IPS-NIHi11 (cell line): ENCODE measurements around the gene LYSMD3.

Experiments used
- DNase-seq: peaks from one replicate; pipeline ENCODE4 v3.0.0; 2012; ENCODE audit warnings: mixed read lengths, low spot score

LYSMD3 gene

DNA sequence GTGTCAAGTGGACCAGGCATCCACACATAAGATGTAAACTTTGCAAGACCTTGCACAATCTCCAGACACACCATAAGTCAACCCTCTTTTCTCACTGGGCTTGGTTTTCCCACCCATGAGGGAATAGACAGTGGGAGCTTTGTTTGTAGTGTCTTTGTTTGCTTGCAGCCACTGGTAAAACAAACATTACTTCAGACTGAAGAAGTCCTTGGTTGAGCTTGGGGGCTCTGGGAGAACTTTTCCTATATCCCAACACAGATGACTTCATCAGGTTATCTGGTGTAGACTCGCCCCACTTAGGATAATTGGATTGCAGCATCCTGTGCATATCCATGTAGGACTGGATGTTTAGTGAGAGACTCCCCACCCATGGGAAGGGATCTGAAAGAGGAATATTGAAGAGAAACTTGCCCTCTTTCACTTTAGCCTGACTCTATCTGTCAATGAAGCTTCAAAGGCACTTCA lies 17.7 kb upstream of the LYSMD3 start:
- no peak for DNase-seq

DNA sequence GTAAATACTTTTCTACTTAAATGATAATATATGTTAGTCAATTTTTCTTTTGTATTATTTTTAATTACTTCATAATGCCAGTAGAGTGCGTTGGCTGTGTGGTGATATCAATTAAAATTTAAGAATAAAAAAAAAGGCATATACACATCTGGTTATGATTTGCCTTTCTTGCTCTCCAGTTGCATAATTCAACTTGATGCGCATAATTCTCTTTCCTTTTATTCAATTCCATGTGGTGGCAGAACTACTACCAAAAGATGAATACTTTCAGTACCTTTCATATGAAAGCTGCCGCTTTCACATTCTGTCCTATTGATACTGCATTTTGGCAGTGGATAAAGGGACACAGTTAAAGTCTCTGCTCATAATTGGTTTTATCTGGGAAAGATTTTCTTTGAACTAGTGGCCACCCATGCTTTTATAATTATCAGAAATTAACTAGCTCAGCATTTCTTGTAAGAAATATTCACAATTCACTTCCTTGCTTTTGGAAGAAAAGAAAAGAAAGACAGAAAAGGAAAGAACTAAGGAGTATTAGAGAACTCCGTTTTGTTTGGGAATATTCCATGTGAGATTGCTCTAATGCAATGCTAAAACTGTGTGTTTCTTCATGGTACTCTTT lies 16.9 kb upstream of the LYSMD3 start:
- DNase-seq: no peak

DNA sequence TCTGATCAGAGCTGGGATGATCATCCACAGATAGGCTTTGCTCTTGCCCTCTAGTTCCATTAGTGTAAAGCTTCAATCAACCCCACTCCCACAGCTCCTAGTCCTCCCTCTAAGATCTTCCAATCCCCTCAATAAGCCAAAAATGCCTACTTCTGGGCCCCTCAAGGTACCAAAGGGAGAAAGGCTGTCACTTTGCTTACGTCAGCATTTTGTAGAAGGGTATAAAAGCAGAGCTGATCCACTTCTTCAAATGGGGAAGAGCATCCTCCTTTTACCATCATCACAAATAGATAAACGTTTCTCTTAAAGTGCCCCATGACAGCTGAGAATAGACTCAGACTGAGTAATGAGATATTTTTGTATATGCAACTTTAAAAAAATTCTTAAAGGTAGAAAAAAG lies 16.1 kb upstream of the LYSMD3 start:
- DNase-seq: no peak

DNA sequence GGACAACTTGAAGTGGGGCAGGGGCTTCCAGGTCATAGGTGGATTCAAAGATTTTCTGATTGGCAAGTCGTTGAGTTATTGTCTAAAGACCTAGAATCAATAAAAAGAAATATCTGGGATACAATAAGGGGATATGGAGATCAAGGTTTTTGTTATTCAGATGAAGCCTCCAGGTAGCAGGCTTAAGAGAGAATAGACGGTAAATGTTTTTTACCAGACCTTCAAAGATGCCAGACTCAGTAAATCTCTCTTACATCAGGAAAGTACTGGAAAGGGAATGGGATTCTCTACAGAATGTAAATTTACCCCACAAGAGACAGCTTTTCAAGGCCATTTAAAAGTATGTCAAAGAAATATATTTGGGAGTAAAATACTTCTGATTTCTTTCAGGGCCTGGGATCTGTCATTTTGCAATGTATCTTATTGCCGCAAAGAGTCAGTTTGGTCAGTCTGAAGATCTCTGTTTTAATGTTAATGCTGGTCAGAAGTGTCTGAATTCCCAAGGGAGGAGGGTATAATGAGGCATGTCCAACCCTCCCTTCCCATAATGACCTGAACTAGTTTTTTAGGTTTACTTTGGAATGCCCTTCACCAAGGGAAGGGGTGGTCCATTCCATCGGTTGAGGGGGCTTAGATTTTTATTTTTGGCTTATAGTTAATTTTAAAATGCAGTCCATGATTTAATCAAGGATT lies 13.6 kb upstream of the LYSMD3 start:
- no peak for DNase-seq

DNA sequence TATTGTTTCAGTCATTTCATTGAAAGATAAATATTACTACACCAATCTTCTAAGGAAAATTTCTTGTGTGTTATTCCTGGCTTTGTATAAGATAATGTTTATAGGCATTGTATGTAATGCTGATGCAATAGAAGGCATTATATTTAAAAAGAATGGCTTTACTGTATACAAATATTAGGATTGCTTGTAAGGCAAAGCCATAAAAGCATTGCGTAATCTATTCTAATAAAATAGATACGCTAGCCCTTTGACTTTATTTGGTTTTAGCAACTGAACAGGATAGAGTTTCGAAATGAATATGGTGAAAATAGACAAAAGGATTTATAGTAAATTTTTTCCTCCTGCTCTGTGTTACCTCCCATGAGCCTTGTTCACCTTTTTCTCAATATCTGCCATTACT lies 5.5 kb upstream of the LYSMD3 start:
- DNase-seq: no peak

DNA sequence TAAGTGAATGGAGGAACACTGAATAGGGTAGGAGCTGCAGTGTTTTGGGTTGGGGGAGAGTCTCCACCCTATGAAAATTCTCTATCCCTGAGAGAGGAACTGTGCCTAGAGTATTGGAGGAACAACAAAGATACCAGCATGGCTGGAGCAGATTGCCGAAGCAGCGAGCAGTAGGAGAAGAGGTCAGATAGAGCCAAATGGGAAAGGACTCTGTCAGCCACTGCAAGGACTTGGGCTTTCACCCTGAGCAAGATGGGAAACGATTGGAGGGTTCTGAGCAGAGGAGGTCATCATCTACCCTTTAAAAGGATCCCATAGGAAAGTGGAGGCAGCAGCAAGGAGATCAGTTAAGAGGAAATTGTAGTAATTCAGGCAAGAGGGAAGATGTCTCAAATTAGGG lies 4.4 kb upstream of the LYSMD3 start:
- no peak for DNase-seq

DNA sequence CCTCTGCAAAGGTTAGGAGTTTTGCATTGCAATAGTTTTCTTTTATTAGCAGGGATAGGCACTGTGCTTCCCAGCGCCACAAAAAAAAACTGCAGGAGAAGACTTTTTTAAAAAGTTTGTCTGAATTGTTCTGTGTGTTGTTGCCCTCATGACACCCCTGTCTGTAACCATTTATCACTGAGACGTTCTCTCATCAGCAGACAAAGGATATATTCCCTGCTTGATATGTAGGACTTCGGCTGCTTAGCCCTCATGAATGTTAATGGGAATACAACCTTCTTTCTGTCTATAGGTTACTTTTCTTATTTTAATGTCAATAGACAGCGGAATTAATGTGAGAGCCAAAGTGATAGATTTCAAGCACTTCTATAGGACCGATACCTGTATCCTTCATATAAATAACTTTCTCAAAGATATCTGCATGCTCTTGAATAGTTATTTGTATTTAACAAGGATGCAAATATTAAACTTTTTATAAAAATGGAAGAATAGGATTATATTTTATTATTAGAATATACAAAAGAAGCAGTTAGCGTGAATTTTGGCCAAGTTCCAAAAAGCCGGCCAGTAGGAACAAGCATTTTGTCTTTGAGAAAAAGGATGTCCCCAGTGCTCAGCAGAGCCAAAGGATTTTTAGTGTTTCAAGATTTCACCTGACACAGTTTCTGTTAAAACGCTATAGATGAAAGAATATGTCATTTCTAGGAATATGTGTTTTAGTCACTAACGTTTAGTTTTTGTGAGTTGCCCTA lies 1.5 kb upstream of the LYSMD3 start:
- DNase-seq: no peak

DNA sequence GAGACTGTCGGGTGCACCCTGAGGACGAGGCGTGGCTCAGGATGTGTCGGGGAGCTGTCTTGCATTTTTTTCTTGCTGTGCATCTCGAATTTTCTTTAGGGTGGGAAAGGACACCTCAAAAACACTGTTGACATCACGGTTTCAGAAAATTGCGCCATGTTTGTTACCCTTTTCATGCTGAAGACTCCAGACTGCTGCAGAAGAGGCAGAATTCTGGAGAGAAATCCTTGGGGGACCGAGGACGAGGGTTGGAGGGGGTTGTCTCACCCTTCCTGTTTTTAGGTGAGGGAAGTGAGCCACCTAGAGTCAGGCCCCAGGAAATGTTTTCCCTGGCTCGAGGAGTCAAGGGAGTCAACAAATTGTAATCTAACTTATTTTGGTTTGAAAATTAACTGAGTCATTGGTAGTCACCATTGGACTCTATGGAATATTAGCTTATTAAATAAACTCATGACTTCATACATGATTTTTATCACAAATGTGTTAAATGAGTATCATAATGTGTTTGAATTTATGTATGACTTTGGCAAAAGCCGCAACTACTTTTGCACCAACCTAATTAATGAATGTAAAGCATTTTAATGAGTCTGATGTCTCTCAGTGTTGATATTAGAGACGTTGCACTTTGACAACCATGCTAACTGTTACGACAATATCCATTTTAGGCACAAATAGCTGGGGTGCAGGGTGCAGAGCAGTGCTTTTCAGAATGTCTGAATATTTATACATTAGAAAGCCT lies 724 bp upstream of the LYSMD3 start:
- peak; percentile 78 for DNase-seq

DNA sequence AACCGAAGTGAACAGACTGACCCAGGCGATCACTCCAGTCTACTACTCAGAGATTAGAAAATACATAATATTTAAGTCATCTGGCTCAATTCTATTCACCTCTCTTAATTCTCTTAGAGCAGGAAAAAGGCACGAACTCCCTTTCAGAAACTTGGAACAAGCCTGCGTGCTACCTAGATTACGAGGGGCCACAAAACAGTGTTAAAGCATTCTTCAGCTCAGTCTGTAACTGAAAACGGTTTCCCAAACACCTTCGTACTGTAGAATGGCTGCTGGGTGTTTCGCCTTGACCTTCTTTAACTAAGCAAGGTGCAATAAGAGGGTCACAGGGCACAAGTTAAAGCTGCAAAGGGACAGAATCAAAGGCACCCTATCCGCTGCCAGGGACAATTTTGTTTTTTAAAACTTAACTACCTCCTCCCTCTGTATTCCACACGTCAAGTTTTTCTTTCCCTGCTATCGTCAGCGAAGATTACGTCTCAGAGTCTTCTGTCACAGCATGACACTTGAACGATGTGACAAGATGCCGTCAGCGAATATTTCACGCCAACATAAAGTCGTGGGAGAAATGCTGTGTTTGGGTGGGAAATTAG lies 687 bp downstream of the LYSMD3 start:
- DNase-seq: peak; percentile 14

DNA sequence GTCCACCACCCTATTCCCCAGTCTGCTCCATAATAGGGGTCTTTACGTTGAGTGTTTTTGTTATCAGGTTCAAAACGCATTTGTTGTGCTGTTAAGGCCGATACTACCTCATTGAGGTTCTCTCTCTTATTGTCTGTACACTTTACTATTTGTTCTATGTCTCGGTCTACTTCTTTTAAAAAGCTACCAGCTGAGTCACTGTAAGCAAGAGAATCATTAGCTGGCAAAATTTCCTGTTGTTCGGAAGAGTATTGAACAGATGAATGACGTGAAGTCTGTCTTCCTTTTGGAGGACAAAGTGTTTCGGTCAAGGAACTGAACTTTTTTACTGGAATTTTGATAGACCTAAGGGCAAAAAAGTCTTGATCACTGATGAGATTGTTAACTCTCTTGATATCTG lies 10.3 kb downstream of the LYSMD3 start:
- DNase-seq: no peak

DNA sequence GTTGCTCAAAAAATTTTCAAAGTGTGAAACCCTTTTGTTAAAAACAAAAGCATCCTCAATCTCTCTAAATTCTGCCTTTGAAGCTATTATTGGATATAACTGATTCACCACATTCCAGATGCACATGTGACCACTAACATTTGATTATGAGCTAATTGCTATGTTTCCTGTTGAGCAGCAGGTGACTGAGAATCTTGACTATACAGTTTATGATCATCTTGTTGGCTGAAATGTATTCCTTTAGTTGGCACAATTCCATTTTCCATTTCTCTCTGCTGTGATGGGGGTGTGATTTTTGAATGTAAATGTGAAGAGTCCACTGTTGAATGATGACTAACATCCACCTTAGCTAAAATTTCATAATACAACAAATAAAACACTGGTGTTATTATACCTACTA lies 10.7 kb downstream of the LYSMD3 start:
- no peak for DNase-seq

DNA sequence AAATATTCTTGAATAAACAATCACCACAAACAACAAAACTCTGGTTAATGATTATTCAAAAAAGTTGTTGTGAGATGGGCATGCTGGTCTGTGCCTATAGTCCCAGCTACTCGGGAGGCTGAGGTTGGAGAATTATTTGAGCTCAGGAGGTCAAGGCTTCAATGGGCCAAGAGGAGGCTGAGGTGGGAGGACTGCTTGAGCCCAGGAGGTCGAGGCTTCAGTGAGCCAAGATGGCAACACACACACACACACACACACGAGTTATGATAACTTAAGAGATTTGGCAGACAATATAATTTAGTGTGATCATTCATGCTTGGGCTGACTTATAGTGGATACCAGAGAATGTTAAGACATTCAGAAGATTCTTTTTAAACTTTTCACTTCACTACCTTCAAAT lies 14.9 kb downstream of the LYSMD3 start:
- no peak for DNase-seq

DNA sequence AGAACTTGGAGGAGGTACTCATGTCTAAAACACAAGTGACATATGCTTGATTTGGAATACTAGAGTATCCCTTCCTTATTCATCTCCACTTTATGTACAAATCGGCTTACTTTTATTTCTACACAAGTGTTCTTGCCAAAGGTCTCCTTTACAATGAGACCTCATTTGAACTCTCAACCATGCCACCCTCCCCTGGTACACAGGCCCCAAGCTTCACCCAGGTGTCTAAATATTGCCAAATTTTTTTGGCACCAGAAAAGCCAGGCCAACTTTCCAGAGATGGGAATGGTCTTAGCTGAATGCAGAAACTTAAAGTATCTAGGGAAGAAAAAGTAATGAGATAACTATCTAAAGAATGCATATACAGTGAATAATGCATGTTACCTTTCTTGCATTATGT lies 18.9 kb downstream of the LYSMD3 start:
- DNase-seq: no peak

DNA sequence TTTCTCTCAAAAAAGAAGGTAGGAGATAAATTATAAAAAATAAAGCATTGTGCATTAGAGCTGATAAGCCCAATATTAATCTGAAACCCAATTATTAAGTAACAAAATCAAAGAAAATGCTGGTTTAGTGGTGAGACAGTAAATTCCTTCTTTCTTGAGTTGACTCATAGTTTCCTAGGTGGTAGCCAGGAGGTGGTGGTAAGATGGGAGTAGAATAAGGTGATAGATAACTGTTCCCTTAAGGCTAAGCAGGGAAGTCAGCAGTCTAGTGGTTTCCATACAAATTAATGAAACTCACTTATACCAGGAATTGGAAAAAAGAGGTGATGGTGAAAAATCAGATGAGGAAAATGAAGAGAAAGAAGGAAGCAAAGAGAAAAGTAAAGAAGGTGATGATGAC lies 23.2 kb downstream of the LYSMD3 start:
- no peak for DNase-seq

DNA sequence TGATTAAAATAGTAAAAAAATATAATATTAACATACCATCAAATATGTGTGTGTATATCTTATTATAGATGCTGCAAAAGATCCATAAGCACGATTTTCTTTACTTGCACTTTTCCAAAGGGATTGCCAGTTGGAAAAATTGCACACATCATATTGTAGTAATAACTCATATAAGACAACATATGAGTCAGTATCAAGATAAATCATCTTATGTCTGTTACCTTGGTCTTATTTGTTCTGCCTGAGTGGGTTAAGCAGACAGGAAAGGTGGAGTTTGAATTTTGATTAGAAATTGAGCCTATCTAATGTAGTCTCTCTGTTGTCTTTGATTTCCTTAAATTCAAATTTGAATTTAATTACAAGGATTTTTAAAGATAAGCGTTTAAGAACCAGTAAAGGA lies 24.6 kb downstream of the LYSMD3 start:
- no peak for DNase-seq

DNA sequence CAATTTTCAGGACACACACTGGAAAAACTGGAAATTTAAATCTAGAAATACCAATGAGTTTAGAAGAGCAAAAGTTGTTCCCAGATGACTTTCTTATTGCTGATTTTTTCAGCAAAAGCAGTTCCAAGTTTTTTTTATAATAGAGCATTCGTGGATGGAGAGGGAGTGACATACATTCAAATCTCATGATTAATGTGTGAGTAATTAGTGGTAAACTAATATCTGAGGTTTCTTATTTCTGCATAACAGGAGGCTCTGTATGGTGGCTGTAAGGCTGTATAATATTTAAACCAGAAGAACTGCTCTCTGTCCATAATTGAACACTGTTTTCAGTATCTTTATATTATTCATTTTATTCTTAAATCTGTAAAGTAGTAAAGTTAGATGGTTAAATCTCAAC lies 25.8 kb downstream of the LYSMD3 start:
- no peak for DNase-seq

DNA sequence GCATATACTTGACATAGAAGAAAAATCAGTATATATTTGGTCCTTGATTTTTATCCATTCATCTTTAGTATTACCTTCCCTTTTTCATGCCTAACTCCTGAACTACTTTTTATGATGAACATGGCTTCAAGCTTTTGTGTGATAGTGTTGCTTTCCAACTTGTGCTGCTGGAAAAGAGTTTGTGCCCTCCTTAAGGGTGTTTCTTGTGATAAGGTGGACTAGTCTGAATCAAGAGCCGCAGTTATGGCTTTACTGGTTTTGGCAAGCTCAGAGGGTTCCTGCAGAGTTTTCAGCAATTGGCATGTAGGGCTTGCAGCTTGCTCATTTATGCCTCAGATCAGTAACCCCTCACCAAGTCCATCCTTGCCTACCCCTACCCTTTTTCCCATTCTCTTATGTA lies 34.2 kb downstream of the LYSMD3 start:
- no peak for DNase-seq

DNA sequence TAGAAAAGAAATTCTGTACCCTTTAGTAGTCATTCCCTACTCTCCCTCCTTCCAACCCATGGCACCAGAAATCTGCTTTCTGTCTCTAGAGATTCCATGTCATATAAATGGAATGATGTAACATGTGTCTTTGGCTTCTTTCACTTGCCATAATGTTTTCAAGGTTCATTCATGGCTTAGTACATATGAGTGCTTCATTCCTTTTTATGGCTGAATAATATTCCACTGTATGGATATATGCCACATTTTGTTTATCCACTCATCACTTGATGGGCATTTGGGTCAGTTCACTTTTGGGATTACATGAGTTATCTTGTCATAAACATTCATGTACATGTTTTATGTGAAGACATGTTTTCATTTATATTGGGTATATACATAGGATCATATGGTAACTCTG lies 35.3 kb downstream of the LYSMD3 start:
- DNase-seq: no peak

DNA sequence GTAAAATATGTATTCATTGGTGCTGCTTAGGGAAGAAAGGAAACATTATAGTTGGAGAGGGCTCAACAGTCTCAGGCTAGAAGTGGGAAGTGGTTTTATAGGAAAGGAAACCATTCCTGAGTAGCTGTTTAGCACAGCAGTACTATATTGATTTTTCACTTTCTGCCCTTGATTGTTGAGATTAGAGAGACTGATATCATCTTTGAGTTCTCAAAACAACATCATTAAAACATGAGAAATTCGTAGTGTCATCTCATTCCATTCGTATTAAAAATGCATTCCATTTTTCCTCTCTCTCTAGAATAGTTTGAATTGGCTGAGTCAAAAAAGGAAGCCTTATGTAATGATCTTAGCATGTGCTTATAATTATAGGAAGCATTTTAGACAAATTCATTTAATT lies 40.6 kb downstream of the LYSMD3 start:
- DNase-seq: no peak

DNA sequence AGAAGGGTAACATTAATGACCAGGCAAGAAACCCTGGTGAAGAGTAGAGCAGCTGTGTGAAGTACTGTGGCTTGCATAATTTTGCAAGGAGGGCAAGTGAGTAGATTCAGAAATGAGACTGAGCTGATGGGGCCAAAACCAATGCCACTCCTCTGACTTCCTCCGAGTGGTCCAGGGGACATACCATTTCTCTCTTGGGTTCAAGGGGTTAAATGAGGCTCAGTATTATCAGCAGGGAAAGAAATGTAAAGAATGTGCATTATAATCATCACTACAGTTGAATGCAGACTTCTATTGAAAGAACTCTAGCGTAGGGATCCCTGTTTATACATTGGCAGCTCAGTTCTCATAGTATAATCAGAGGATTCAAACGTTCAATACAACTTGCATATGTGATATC lies 44.8 kb downstream of the LYSMD3 start:
- DNase-seq: no peak

DNA sequence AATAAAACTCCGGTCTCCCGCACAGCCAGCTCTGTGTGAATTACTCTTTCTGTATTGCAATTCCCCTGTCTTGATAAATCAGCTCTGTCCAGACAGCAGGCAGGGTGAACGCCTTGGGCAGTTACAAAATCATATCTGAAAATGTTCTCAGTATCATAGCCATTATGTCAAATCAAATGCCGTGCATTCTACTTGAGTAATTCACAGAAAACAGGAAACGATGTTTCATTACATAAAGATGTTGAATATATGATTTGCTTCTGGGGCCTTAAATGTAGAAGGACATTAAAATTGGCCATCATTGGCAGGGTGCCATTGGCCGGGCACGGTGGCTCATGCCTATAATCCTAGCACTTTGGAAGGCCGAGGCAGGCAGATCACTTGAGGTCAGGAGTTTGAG lies 46.2 kb downstream of the LYSMD3 start:
- DNase-seq: no peak

DNA sequence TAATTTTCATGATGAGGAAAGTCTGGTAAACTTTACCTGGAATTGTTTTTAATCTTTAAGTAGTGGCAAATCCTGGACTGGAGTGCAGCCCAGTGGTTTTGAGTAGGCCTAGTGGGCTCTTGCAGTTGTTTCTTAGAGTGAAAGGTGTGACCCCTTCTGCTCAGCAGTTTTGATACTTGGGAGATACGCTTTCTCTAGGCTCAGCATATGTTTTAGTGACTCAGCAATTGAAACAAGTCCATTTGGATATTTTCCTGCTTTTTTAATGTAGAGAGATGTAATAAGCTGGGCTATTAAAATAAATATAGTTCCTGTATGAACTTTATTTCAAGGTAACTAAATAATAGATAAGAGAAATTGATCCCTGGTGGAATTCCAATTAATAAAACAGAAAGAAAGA lies 48.7 kb downstream of the LYSMD3 start:
- no peak for DNase-seq
